Fibroblast of peridontal ligament (primary cell): Measurements from ENCODE around the gene EFS.
"Not testable (repeated sequence)": the region's sequence is repeated elsewhere in the genome, so short reads cannot be mapped to it uniquely, and the experiment has no call there.

Source experiments
- DNase-seq: peaks from one replicate; pipeline ENCODE4 v3.0.0-alpha.2; 2010; ENCODE audit errors: extremely low read depth

EFS gene

GRCh38 chr14:23399136-23399535 is 34.2 kb upstream of the EFS start:
- DNase-seq = no peak

GRCh38 chr14:23398348-23398747 is 33.4 kb upstream of the EFS start:
- DNase-seq = no peak

- DNase-seq = no peak
Observed at GRCh38 chr14:23396781-23397407, 31.9 kb upstream of the EFS start.

GRCh38 chr14:23396126-23396525 is 31.2 kb upstream of the EFS start:
- no peak for DNase-seq

GRCh38 chr14:23392613-23393012 is 27.6 kb upstream of the EFS start:
- DNase-seq = no peak

- not testable (repeated sequence) for DNase-seq
Observed at GRCh38 chr14:23389871-23390270, 24.9 kb upstream of the EFS start.

GRCh38 chr14:23389396-23389795 is 24.4 kb upstream of the EFS start:
- DNase-seq = no peak

GRCh38 chr14:23388996-23389395 is 24.0 kb upstream of the EFS start:
- no peak for DNase-seq

- no peak for DNase-seq
Observed at GRCh38 chr14:23387916-23388882, 23.2 kb upstream of the EFS start.

GRCh38 chr14:23386999-23387398 is 22.0 kb upstream of the EFS start:
- no peak for DNase-seq

GRCh38 chr14:23386266-23386657 is 21.3 kb upstream of the EFS start:
- not testable (repeated sequence) for DNase-seq

GRCh38 chr14:23385642-23386265 is 20.8 kb upstream of the EFS start:
- DNase-seq = no peak

GRCh38 chr14:23385244-23385641 is 20.3 kb upstream of the EFS start:
- no peak for DNase-seq

GRCh38 chr14:23384364-23385080 is 19.6 kb upstream of the EFS start:
- DNase-seq = no peak

- DNase-seq = no peak
Observed at GRCh38 chr14:23382731-23383440, 17.9 kb upstream of the EFS start.

- DNase-seq = no peak
Observed at GRCh38 chr14:23382276-23382675, 17.3 kb upstream of the EFS start.

GRCh38 chr14:23381871-23382270 is 16.9 kb upstream of the EFS start:
- DNase-seq = no peak

- no peak for DNase-seq
Observed at GRCh38 chr14:23380976-23381375, 16.0 kb upstream of the EFS start.

GRCh38 chr14:23380197-23380914 is 15.4 kb upstream of the EFS start:
- DNase-seq = no peak

- peak; percentile 22 for DNase-seq
Observed at GRCh38 chr14:23379366-23380196, 14.6 kb upstream of the EFS start.
